ENCODE data around the gene HSPG2. TPM values are rescaled to one million over a fixed set of nuclear protein-coding genes. Genes with fewer than 3 reads are reported as not detected.

The HSPG2 gene
- total RNA-seq, 1 experiment from 2014 or later: 35.1 TPM

- no peaks in the 10 kb centered on the region for H3K9me2 ChIP-seq (replicated peaks; ENCODE audit: low read length)
- no TSS peak for BruUV-seq (replicated peaks)
- H3K4me3 ChIP-seq (ENCODE audit: low read length): no peak overlapping the region
- peaks cover 29% of the 10 kb centered on the region for H3K4me1 ChIP-seq (ENCODE audit: insufficient read depth, low read length)
- no peaks in the 10 kb centered on the region for H3F3A ChIP-seq (ENCODE audit: low read length, unreplicated experiment)
- intact Hi-C loops (cut with micrococcal nuclease): loop anchor here (5.0 kb wide), 1 partner anchor 97 kb away; no protein-coding TSS in a partner anchor
- ATAC-seq: no peak
- TF ChIP-seq EZH2 (IDR thresholded peaks at IDR 0.05; ENCODE audit: low read length, unreplicated experiment) (no peak), EZH2phosphoT487 (IDR thresholded peaks at IDR 0.05; ENCODE audit: borderline replicate concordance, low read length) (no peak), CTCF (conservative IDR thresholded peaks at IDR 0.05; ENCODE audit: low read depth, low read length) (no peak)
- H3K79me2 ChIP-seq (ENCODE audit: low read length): no peaks in the 10 kb centered on the region
- no peak overlapping the region for H3K9ac ChIP-seq (ENCODE audit: low read length)
- ChIA-PET POLR2A (ENCODE audit: unreplicated experiment) (no interaction called here), CTCF (no interaction called here)
- DNase-seq: no peak
- peaks cover 13% of the 10 kb centered on the region for H3K36me3 ChIP-seq (ENCODE audit: low read depth, low read length)
- H3K9me3 ChIP-seq (ENCODE audit: low read length): no peaks in the 10 kb centered on the region
- no peak overlapping the region for H3K4me2 ChIP-seq (ENCODE audit: low read length)
- H3K27me3 ChIP-seq (ENCODE audit: low read length): no peaks in the 10 kb centered on the region
- no peak overlapping the region for H3K27ac ChIP-seq (ENCODE audit: low read length)
- H4K20me1 ChIP-seq (ENCODE audit: low read length): peaks cover 3% of the 10 kb centered on the region; the same call in 1 of the 2 replicates
- H2AFZ ChIP-seq (ENCODE audit: low read length): no peak overlapping the region
Measured at GRCh38 chr1:21865609-21865942, 71.5 kb downstream of the HSPG2 start.

DNA sequence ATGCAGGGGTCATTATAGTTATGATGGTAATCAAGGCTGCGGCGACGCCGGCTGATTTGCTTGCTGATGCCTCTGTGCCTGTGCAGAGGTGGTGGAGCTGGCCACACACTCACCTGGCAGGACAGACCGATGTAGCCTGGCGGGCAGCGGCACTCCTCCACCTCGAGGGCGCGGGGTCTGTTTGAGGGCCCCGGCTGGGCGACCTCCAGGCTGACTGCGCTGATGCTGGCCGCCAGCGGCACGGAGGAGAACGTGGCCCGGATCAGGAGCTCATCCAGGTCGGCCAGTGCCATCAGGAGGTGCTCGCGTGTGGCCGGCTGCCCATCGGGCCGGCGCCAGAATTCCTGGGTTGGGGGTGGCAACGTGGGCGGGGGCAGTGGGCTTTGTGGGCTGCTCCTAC, 72.4 kb downstream of the HSPG2 start:
- no TSS peak for BruUV-seq (replicated peaks)
- Histone ChIP-seq H3K4me3 (ENCODE audit: low read length) (no peak overlapping the region), H3K9me2 (replicated peaks; ENCODE audit: low read length) (no peaks in the 10 kb centered on the region), H3F3A (ENCODE audit: low read length, unreplicated experiment) (no peaks in the 10 kb centered on the region), H3K9me3 (ENCODE audit: low read length) (no peaks in the 10 kb centered on the region), H3K4me2 (ENCODE audit: low read length) (no peak overlapping the region), H3K79me2 (ENCODE audit: low read length) (no peaks in the 10 kb centered on the region), H3K36me3 (ENCODE audit: low read depth, low read length) (peaks cover 13% of the 10 kb centered on the region), H3K9ac (ENCODE audit: low read length) (no peak overlapping the region), H2AFZ (ENCODE audit: low read length) (no peak overlapping the region), H4K20me1 (ENCODE audit: low read length) (peaks cover 3% of the 10 kb centered on the region; the same call in 1 of the 2 replicates), H3K4me1 (ENCODE audit: insufficient read depth, low read length) (peaks cover 21% of the 10 kb centered on the region), H3K27me3 (ENCODE audit: low read length) (no peaks in the 10 kb centered on the region), H3K27ac (ENCODE audit: low read length) (no peak overlapping the region)
- ChIA-PET POLR2A (ENCODE audit: unreplicated experiment) (no interaction called here), CTCF (no interaction called here)
- intact Hi-C loops (cut with micrococcal nuclease): loop anchor here (5.0 kb wide), 1 partner anchor 98 kb away; no protein-coding TSS in a partner anchor
- TF ChIP-seq CTCF (conservative IDR thresholded peaks at IDR 0.05; ENCODE audit: low read depth, low read length) (no peak), EZH2 (IDR thresholded peaks at IDR 0.05; ENCODE audit: low read length, unreplicated experiment) (no peak), EZH2phosphoT487 (IDR thresholded peaks at IDR 0.05; ENCODE audit: borderline replicate concordance, low read length) (no peak)
- DNase-seq (no peak), ATAC-seq (no peak)

- H3K4me2 ChIP-seq (ENCODE audit: low read length): no peak overlapping the region
- no peak overlapping the region for H3K4me3 ChIP-seq (ENCODE audit: low read length)
- ATAC-seq (no peak), DNase-seq (no peak)
- no peaks in the 10 kb centered on the region for H3F3A ChIP-seq (ENCODE audit: low read length, unreplicated experiment)
- CTCF ChIA-PET: no interaction called here
- peaks cover 13% of the 10 kb centered on the region for H3K36me3 ChIP-seq (ENCODE audit: low read depth, low read length)
- H3K9me3 ChIP-seq (ENCODE audit: low read length): no peaks in the 10 kb centered on the region
- no peaks in the 10 kb centered on the region for H3K79me2 ChIP-seq (ENCODE audit: low read length)
- no peak overlapping the region for H3K9ac ChIP-seq (ENCODE audit: low read length)
- intact Hi-C loops (cut with micrococcal nuclease): no loop called here
- H3K27ac ChIP-seq (ENCODE audit: low read length): no peak overlapping the region
- no peaks in the 10 kb centered on the region for H3K9me2 ChIP-seq (replicated peaks; ENCODE audit: low read length)
- POLR2A ChIA-PET (ENCODE audit: unreplicated experiment): no interaction called here
- TF ChIP-seq EZH2 (IDR thresholded peaks at IDR 0.05; ENCODE audit: low read length, unreplicated experiment) (no peak), EZH2phosphoT487 (IDR thresholded peaks at IDR 0.05; ENCODE audit: borderline replicate concordance, low read length) (no peak), CTCF (conservative IDR thresholded peaks at IDR 0.05; ENCODE audit: low read depth, low read length) (no peak)
- no peaks in the 10 kb centered on the region for H4K20me1 ChIP-seq (ENCODE audit: low read length)
- H3K27me3 ChIP-seq (ENCODE audit: low read length): no peaks in the 10 kb centered on the region
- no peak overlapping the region for H2AFZ ChIP-seq (ENCODE audit: low read length)
- H3K4me1 ChIP-seq (ENCODE audit: insufficient read depth, low read length): peaks cover 13% of the 10 kb centered on the region
- BruUV-seq (replicated peaks): no TSS peak
Measured at GRCh38 chr1:21863981-21864380, 73.1 kb downstream of the HSPG2 start.

Measured in PC-3 (cell line).